Endothelial cell of umbilical vein (primary cell): Measurements from ENCODE around the gene ALG12. TPM values are rescaled to one million over a fixed set of nuclear protein-coding genes. Genes with fewer than 3 reads are reported as not detected.

Experiments used
- BruUV-seq: library from RNA; stranded (reverse); fragments of 400-500 nt; replicated peaks from 2 replicates; lab custom pipeline; 2021; lab: Mats Ljungman, UMichigan
- CTCF ChIA-PET: fragments of 300-600, 350-600 bp; sonication (Branson Sonifier 250); formaldehyde crosslinking; loops from one replicate; lab custom pipeline; 2021; ENCODE audit warnings: antibody characterized with exemption, inconsistent platforms; lab: Charles Lee
- POLR2A ChIA-PET: fragments of 300-600, 350-600 bp; sonication (Branson Sonifier 250); formaldehyde crosslinking; loops from one replicate; lab custom pipeline; 2021; ENCODE audit warnings: antibody characterized with exemption, inconsistent platforms; lab: Charles Lee
- DNase-seq: peaks from one replicate; pipeline ENCODE4 v3.0.0-alpha.2; 2011; ENCODE audit warnings: low read depth, low spot score
- FAIRE-seq: peaks from 2 replicates; lab custom pipeline; 2011; peaks lifted over from hg19 to GRCh38; lab: Jason Lieb, UNC
- H2AFZ ChIP-seq: 2 replicates; pipeline ENCODE4 v1.6.0; 2012; ENCODE audit warnings: low read depth, low read length, control low read depth, inconsistent platforms
- H3K27ac ChIP-seq: 2 replicates; pipeline ENCODE4 v1.5.1; 2011; ENCODE audit warnings: low read depth, mild to moderate bottlenecking, control low read depth, low read length, moderate library complexity; ENCODE audit not compliant: insufficient read depth
- H3K27me3 ChIP-seq, 2 experiments: 2 replicates each; pipeline versions ENCODE4 v1.6.0 to v1.6.1; 2011; ENCODE audit warnings: low read length in 2 of 2, mixed read lengths in 1 of 2; ENCODE audit not compliant: control insufficient read depth in 2 of 2, insufficient read depth in 2 of 2
- H3K36me3 ChIP-seq, 2 experiments: 2 replicates in 1 of 2; 3 replicates in 1 of 2; pipeline ENCODE4 v1.5.1; 2011; ENCODE audit warnings: low read length in 2 of 2, mild to moderate bottlenecking in 1 of 2, moderate library complexity in 1 of 2; ENCODE audit not compliant: control insufficient read depth in 2 of 2, insufficient read depth in 2 of 2; ENCODE audit errors: extremely low read depth in 1 of 2
- H3K4me1 ChIP-seq: 3 replicates; pipeline ENCODE4 v1.5.1; 2011; ENCODE audit warnings: mild to moderate bottlenecking, low read length; ENCODE audit not compliant: control insufficient read depth, insufficient read depth; ENCODE audit errors: extremely low read depth
- H3K4me2 ChIP-seq: 2 replicates; pipeline ENCODE4 v1.6.1; 2011; ENCODE audit warnings: low read length, control low read depth, mixed read lengths; ENCODE audit not compliant: insufficient read depth
- H3K4me3 ChIP-seq, 3 experiments: fragments of 200-600 bp in 1 of 3; sonication (generic), shearing (Covaris generic) in 1 of 3; replicated peaks in 1 of 3; 2 replicates each; pipeline ENCODE4 v1.5.1; 2011 to 2016; ENCODE audit warnings: control low read depth in 3 of 3, low read length in 3 of 3, mild to moderate bottlenecking in 2 of 3, inconsistent platforms in 1 of 3, low read depth in 1 of 3, moderate library complexity in 1 of 3; ENCODE audit not compliant: insufficient read depth in 1 of 3
- H3K79me2 ChIP-seq: 2 replicates; pipeline ENCODE4 v1.6.0; 2012; ENCODE audit warnings: low read length, inconsistent platforms; ENCODE audit not compliant: control insufficient read depth, insufficient read depth
- H3K9ac ChIP-seq: replicated peaks from 2 replicates; pipeline ENCODE3; 2011; ENCODE audit warnings: low read length, control low read depth; ENCODE audit not compliant: insufficient read depth; ENCODE audit errors: extremely low read depth
- H3K9me1 ChIP-seq: replicated peaks from 3 replicates; pipeline ENCODE4 v1.6.0; 2011; ENCODE audit warnings: mild to moderate bottlenecking, low read length; ENCODE audit not compliant: control insufficient read depth, insufficient read depth; ENCODE audit errors: extremely low read depth
- H3K9me3 ChIP-seq: replicated peaks from 2 replicates; pipeline ENCODE4 v1.5.1; 2012; ENCODE audit warnings: low read length, inconsistent platforms; ENCODE audit not compliant: control insufficient read depth, insufficient read depth
- H4K20me1 ChIP-seq: replicated peaks from 2 replicates; pipeline ENCODE3; 2011; ENCODE audit warnings: mild to moderate bottlenecking, low read length; ENCODE audit not compliant: control insufficient read depth, insufficient read depth; ENCODE audit errors: extremely low read depth
- EZH2 ChIP-seq: IDR thresholded peaks from 2 replicates; pipeline ENCODE4 v1.6.1; 2012; ENCODE audit warnings: borderline replicate concordance, low read depth, mild to moderate bottlenecking, moderate library complexity, low read length, inconsistent platforms; ENCODE audit not compliant: severe bottlenecking
- FOS ChIP-seq: IDR thresholded peaks from 2 replicates; pipeline ENCODE4 v1.6.1; 2011; ENCODE audit warnings: mild to moderate bottlenecking, low read length, moderate library complexity, borderline replicate concordance; ENCODE audit not compliant: insufficient read depth
- GATA2 ChIP-seq: IDR thresholded peaks from 2 replicates; pipeline ENCODE4 v1.7.0; 2011; ENCODE audit warnings: low read depth, mild to moderate bottlenecking, moderate library complexity, mixed read lengths, low read length; ENCODE audit not compliant: insufficient read length, insufficient read depth
- JUN ChIP-seq: IDR thresholded peaks from 2 replicates; pipeline ENCODE4 v1.6.1; 2011; ENCODE audit warnings: borderline replicate concordance, low read depth; ENCODE audit not compliant: insufficient read length, insufficient read depth
- MYC ChIP-seq: IDR thresholded peaks from one replicate; pipeline ENCODE4 v1.6.1; 2011; ENCODE audit warnings: mild to moderate bottlenecking, low read depth, low read length
- POLR2A ChIP-seq: IDR thresholded peaks from 2 replicates; pipeline ENCODE4 v1.6.1; 2012; ENCODE audit warnings: low read depth, mild to moderate bottlenecking, control low read depth, low read length
- POLR2AphosphoS5 ChIP-seq: IDR thresholded peaks from 2 replicates; pipeline ENCODE4 v1.6.1; 2012; ENCODE audit warnings: low read depth, mild to moderate bottlenecking, control low read depth, low read length, moderate library complexity; ENCODE audit not compliant: insufficient read depth
- dilution Hi-C: fragments of 300-500 bp; cut with MboI; formaldehyde crosslinking; loops from one replicate; pipeline ENCODE4 v1.15.0; 2019; ENCODE audit warnings: low sequenced_read_pairs; ENCODE audit not compliant: extremely low pct_ligation_motif_present
- intact Hi-C: fragments of 100-400 bp; cut with micrococcal nuclease; formaldehyde crosslinking; loops from one replicate; pipeline ENCODE4 v1.10.0; 2022
- polyA plus RNA-seq, 4 experiments: library from polyadenylated mRNA; depleted of rRNA in 3 of 4; stranded (reverse) in 3 of 4; unstranded in 1 of 4; fragments of >200 nt; gene quantifications; 2 replicates each; pipeline versions ENCODE4 v1.2.1 to v1.2.3, GENCODE V29; 2011 to 2012; ENCODE audit warnings: missing spikeins in 1 of 4
- total RNA-seq: library from RNA; stranded (reverse); gene quantifications from 2 replicates; pipeline ENCODE4 v1.2.3, GENCODE V29; 2021
- TF ChIP-seq, protein P1 (sequence below), 2 donors: IDR thresholded peaks; 1 replicate in 1 of 2; 2 replicates in 1 of 2; pipeline ENCODE4 v1.5.1; 2011; ENCODE audit warnings: low read length in 2 of 2, mild to moderate bottlenecking in 2 of 2, moderate library complexity in 2 of 2, control low read depth in 1 of 2, inconsistent platforms in 1 of 2, low read depth in 1 of 2; ENCODE audit not compliant: insufficient read depth in 1 of 2; ENCODE audit errors: extremely low read depth in 1 of 2
- TF ChIP-seq, protein P2 (sequence below): IDR thresholded peaks from 2 replicates; pipeline ENCODE4 v1.6.1; 2011; ENCODE audit not compliant: insufficient read depth, insufficient read length

Gene ALG12
- total and polyA plus RNA-seq, 2 donors (not counting 3 experiments of a cell fraction or from before 2014, with no cell fraction given), result 14.6 to 18.0 TPM

DNA sequence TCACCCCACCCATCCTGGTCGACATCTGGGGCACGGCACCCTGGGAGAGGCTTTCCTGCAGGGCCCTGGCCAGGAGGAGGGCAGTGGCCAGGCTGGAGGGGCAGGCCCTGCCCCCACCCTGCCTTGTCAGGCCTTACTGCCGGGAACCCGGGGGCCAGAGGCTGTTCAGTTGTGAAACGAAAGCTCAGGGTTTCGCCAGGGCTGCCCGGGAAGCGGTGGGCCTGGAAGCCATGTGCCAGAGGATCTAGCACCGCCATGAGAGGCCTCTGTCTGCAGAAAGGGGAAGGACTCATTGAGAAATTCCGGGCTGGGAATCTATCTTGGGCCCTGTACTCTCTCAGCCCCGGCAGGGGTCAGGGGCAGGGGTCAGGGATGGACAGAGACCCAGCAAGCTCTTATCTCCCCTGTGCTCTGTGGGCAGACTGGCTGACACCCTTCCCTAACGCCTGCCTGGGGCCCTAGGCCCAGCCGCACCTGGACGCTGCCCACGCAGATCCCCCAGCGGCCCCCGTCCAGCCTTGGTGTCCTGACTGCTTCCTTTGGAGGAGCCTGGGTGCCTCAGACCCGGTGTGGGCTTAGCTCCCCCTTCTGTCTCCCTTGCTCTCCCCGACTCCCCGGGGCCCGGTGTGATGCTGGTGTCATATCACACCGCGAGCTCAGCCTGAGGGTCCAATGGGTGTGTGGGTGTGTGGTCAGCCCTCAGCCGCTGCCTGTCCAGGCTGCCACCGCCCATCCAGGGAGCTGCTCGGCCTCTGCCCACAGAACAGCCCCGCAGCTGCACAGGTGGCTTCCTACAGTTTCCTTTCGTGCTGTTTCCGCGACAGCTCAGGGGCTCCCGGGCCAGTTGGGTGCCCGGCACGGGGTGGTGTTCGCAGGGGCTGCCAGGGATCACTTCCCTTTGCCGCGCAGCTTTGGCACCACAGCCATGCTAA is 48.8 kb upstream of the ALG12 start:
- no peak overlapping the region for H3K9ac ChIP-seq
- POLR2A ChIA-PET, result interaction anchor here (0.6 to 1.0 kb wide), 2 partner anchors 28 to 30 kb away, joined by 3 read pairs; no protein-coding TSS in a partner anchor
- TF ChIP-seq, protein P1, sequence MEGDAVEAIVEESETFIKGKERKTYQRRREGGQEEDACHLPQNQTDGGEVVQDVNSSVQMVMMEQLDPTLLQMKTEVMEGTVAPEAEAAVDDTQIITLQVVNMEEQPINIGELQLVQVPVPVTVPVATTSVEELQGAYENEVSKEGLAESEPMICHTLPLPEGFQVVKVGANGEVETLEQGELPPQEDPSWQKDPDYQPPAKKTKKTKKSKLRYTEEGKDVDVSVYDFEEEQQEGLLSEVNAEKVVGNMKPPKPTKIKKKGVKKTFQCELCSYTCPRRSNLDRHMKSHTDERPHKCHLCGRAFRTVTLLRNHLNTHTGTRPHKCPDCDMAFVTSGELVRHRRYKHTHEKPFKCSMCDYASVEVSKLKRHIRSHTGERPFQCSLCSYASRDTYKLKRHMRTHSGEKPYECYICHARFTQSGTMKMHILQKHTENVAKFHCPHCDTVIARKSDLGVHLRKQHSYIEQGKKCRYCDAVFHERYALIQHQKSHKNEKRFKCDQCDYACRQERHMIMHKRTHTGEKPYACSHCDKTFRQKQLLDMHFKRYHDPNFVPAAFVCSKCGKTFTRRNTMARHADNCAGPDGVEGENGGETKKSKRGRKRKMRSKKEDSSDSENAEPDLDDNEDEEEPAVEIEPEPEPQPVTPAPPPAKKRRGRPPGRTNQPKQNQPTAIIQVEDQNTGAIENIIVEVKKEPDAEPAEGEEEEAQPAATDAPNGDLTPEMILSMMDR (IDR thresholded peaks at IDR 0.05; ENCODE audit: extremely low read depth in 1 of 2, insufficient read depth in 1 of 2, low read depth in 1 of 2, low read length in 2 of 2), result no peak
- TF ChIP-seq MYC (no peak), POLR2A (no peak), FOS (no peak), JUN (no peak), EZH2 (no peak), GATA2 (no peak), POLR2AphosphoS5 (no peak)
- TF ChIP-seq, protein P2, sequence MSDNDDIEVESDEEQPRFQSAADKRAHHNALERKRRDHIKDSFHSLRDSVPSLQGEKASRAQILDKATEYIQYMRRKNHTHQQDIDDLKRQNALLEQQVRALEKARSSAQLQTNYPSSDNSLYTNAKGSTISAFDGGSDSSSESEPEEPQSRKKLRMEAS, result no peak
- no peak overlapping the region for H3K4me2 ChIP-seq
- dilution Hi-C loops (no loop called here), intact Hi-C loops (loop anchor here (1.0 kb wide), 1 partner anchor 36 kb away; no protein-coding TSS in a partner anchor)
- peaks cover 19 to 30% of the 10 kb centered on the region in 2 experiments for H3K36me3 ChIP-seq
- H3K27me3 ChIP-seq, result no peaks in the 10 kb centered on the region
- FAIRE-seq (no peak), DNase-seq (peak; percentile 24)
- H3K27ac ChIP-seq, result no peak overlapping the region
- H3K4me1 ChIP-seq, result peaks cover 21% of the 10 kb centered on the region
- no peaks in the 10 kb centered on the region for H3K9me1 ChIP-seq
- H3K79me2 ChIP-seq, result peaks cover 33% of the 10 kb centered on the region
- H4K20me1 ChIP-seq, result no peaks in the 10 kb centered on the region
- no TSS peak for BruUV-seq
- CTCF ChIA-PET, result interaction anchor here (0.6 to 3.0 kb wide), 5 partner anchors 16 to 240 kb away, joined by 3 to 10 read pairs (median 6); no protein-coding TSS in a partner anchor
- H3K9me3 ChIP-seq, result no peaks in the 10 kb centered on the region
- no peak overlapping the region for H2AFZ ChIP-seq
- H3K4me3 ChIP-seq, result no peak overlapping the region
